ENCODE results near the gene APOBEC3A.

Gene APOBEC3A

GRCh38 chr22:38937036-38937435 is 20.4 kb upstream of the APOBEC3A start:
- no peak for ATAC-seq (ENCODE audit: low read depth)
- H3K27ac ChIP-seq (ENCODE audit: poor library complexity, severe bottlenecking): no peak overlapping the region
- DNase-seq (ENCODE audit: low spot score): no peak
- no peak overlapping the region for H3K4me3 ChIP-seq (ENCODE audit: severe bottlenecking)
- no peaks in the 10 kb centered on the region for H3K4me1 ChIP-seq (ENCODE audit: insufficient read depth, poor library complexity, severe bottlenecking)
- H3K27me3 ChIP-seq (ENCODE audit: insufficient read depth, poor library complexity, severe bottlenecking): peaks cover 6% of the 10 kb centered on the region
- H3K36me3 ChIP-seq (ENCODE audit: low read depth): no peaks in the 10 kb centered on the region
- no peaks in the 10 kb centered on the region for H3K9me3 ChIP-seq (ENCODE audit: severe bottlenecking)
- TF ChIP-seq CTCF (IDR thresholded peaks at IDR 0.05; ENCODE audit: poor library complexity, severe bottlenecking): no peak

- DNase-seq (ENCODE audit: low spot score) (no peak), ATAC-seq (ENCODE audit: low read depth) (no peak)
- no peaks in the 10 kb centered on the region for H3K36me3 ChIP-seq (ENCODE audit: low read depth)
- no peak overlapping the region for H3K4me3 ChIP-seq (ENCODE audit: severe bottlenecking)
- no peaks in the 10 kb centered on the region for H3K4me1 ChIP-seq (ENCODE audit: insufficient read depth, poor library complexity, severe bottlenecking)
- H3K27ac ChIP-seq (ENCODE audit: poor library complexity, severe bottlenecking): no peak overlapping the region
- peaks cover 3% of the 10 kb centered on the region for H3K27me3 ChIP-seq (ENCODE audit: insufficient read depth, poor library complexity, severe bottlenecking)
- no peak for TF ChIP-seq CTCF (IDR thresholded peaks at IDR 0.05; ENCODE audit: poor library complexity, severe bottlenecking)
- no peaks in the 10 kb centered on the region for H3K9me3 ChIP-seq (ENCODE audit: severe bottlenecking)
Measured at GRCh38 chr22:38937541-38937940, 19.9 kb upstream of the APOBEC3A start.

- no peak overlapping the region for H3K4me3 ChIP-seq (ENCODE audit: severe bottlenecking)
- ATAC-seq (ENCODE audit: low read depth) (no peak), DNase-seq (ENCODE audit: low spot score) (no peak)
- H3K36me3 ChIP-seq (ENCODE audit: low read depth): no peaks in the 10 kb centered on the region
- H3K9me3 ChIP-seq (ENCODE audit: severe bottlenecking): no peaks in the 10 kb centered on the region
- no peaks in the 10 kb centered on the region for H3K27me3 ChIP-seq (ENCODE audit: insufficient read depth, poor library complexity, severe bottlenecking)
- no peaks in the 10 kb centered on the region for H3K4me1 ChIP-seq (ENCODE audit: insufficient read depth, poor library complexity, severe bottlenecking)
- TF ChIP-seq CTCF (IDR thresholded peaks at IDR 0.05; ENCODE audit: poor library complexity, severe bottlenecking): no peak
- H3K27ac ChIP-seq (ENCODE audit: poor library complexity, severe bottlenecking): no peak overlapping the region
Measured at GRCh38 chr22:38938221-38938620, 19.2 kb upstream of the APOBEC3A start.

- TF ChIP-seq CTCF (IDR thresholded peaks at IDR 0.05; ENCODE audit: poor library complexity, severe bottlenecking): no peak
Measured at GRCh38 chr22:38938925-38939324, 18.5 kb upstream of the APOBEC3A start.

GRCh38 chr22:38940811-38941384 is 16.5 kb upstream of the APOBEC3A start:
- H3K4me1 ChIP-seq (ENCODE audit: insufficient read depth, poor library complexity, severe bottlenecking): no peaks in the 10 kb centered on the region
- H3K9me3 ChIP-seq (ENCODE audit: severe bottlenecking): no peaks in the 10 kb centered on the region
- DNase-seq (ENCODE audit: low spot score): no peak
- peaks cover 5% of the 10 kb centered on the region for H3K27me3 ChIP-seq (ENCODE audit: insufficient read depth, poor library complexity, severe bottlenecking)
- H3K36me3 ChIP-seq (ENCODE audit: low read depth): no peaks in the 10 kb centered on the region
- TF ChIP-seq CTCF (IDR thresholded peaks at IDR 0.05; ENCODE audit: poor library complexity, severe bottlenecking): no peak
- H3K27ac ChIP-seq (ENCODE audit: poor library complexity, severe bottlenecking): no peak overlapping the region
- no peak for ATAC-seq (ENCODE audit: low read depth)
- H3K4me3 ChIP-seq (ENCODE audit: severe bottlenecking): no peak overlapping the region

More at GRCh38 chr22:38938925-38939324, 18.5 kb upstream of the APOBEC3A start:
- no peaks in the 10 kb centered on the region for H3K27me3 ChIP-seq (ENCODE audit: insufficient read depth, poor library complexity, severe bottlenecking)
- H3K27ac ChIP-seq (ENCODE audit: poor library complexity, severe bottlenecking): no peak overlapping the region
- no peaks in the 10 kb centered on the region for H3K4me1 ChIP-seq (ENCODE audit: insufficient read depth, poor library complexity, severe bottlenecking)
- no peak overlapping the region for H3K4me3 ChIP-seq (ENCODE audit: severe bottlenecking)
- DNase-seq (ENCODE audit: low spot score): no peak
- ATAC-seq (ENCODE audit: low read depth): no peak
- H3K36me3 ChIP-seq (ENCODE audit: low read depth): no peaks in the 10 kb centered on the region
- no peaks in the 10 kb centered on the region for H3K9me3 ChIP-seq (ENCODE audit: severe bottlenecking)

All from RWPE2 (cell line).